GM15510 (cell line): ENCODE measurements around the gene ABTB2.

Experiments used
- POLR2A ChIP-seq: IDR thresholded peaks from 3 replicates; pipeline ENCODE4 v1.6.1; 2011; ENCODE audit warnings: borderline replicate concordance; ENCODE audit not compliant: insufficient read length; ENCODE audit errors: extremely low read depth

Gene ABTB2

GRCh38 chr11:34111722-34112270, 246.0 kb downstream of the ABTB2 start:
- TF ChIP-seq POLR2A: no peak

- TF ChIP-seq POLR2A: no peak
Observed at GRCh38 chr11:34105957-34106504, 251.8 kb downstream of the ABTB2 start.

GRCh38 chr11:34105079-34105956, 252.5 kb downstream of the ABTB2 start, which contains the start of gene NAT10:
Gene NAT10, plus strand, starts transcription at chr11:34105629. Its CDS starts 2,597 bp downstream, at chr11:34108226.
- peak; percentile 84 for TF ChIP-seq POLR2A

DNA sequence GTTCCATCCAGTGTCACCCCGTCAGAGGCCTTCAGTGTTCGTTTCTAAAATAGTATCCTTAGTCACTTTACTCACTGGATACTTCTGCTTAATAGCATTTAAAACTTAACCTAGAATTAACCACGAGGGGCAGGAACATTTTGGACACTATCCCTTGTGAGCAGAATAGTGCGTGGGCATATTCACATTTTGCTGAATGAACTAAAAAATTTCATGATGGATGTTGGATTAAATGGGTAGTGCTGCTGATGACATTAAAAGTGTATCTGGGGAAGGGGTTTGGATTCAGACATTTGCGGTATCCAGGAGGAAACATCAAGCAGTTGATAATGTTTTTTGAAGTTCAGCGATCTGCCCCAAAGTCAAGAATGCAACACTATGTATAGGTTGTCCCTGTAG, 253.1 kb downstream of the ABTB2 start:
- no peak for TF ChIP-seq POLR2A
